Caco-2 (cell line): Measurements from ENCODE around the gene DCUN1D5. TPM values are rescaled to one million over a fixed set of nuclear protein-coding genes. Genes with fewer than 3 reads are reported as not detected.

ENCODE experiments used
- BruUV-seq: library from RNA; stranded (reverse); fragments of 400-500 nt; replicated peaks from 2 replicates; lab custom pipeline; 2021; lab: Mats Ljungman, UMichigan
- CTCF ChIA-PET: fragments of 300-600 bp; sonication (Branson Sonifier 250); formaldehyde crosslinking; loops from one replicate; lab custom pipeline; 2022; ENCODE audit warnings: antibody characterized with exemption; lab: Charles Lee
- POLR2A ChIA-PET: fragments of 300-600 bp; sonication (Branson Sonifier 250); formaldehyde crosslinking; loops from one replicate; lab custom pipeline; 2022; ENCODE audit warnings: antibody characterized with exemption; lab: Charles Lee
- DNase-seq, 2 experiments: peaks; one replicate each; pipeline versions ENCODE4 v3.0.0 to v3.0.0-alpha.2; 2020 to 2022
- H3K27me3 ChIP-seq: replicated peaks from 2 replicates; pipeline ENCODE4 v1.6.0; 2011; ENCODE audit warnings: low read length; ENCODE audit not compliant: control insufficient read depth, insufficient read depth
- H3K36me3 ChIP-seq: 2 replicates; pipeline ENCODE4 v1.5.1; 2011; ENCODE audit warnings: low read length; ENCODE audit not compliant: control insufficient read depth, insufficient read depth
- H3K4me1 ChIP-seq: fragments of 250-450 bp; sonication (Bioruptor Pico); 2 replicates; pipeline ENCODE4 v1.5.1; 2020; ENCODE audit warnings: mild to moderate bottlenecking
- H3K4me3 ChIP-seq: 2 replicates; pipeline ENCODE4 v1.5.1; 2011; ENCODE audit warnings: low read depth, mild to moderate bottlenecking, control low read depth, low read length
- H3K9me3 ChIP-seq: fragments of 250-450 bp; sonication (Bioruptor Pico); 2 replicates; pipeline ENCODE4 v1.5.1; 2020; ENCODE audit warnings: mild to moderate bottlenecking, moderate library complexity
- H3K27ac Mint-ChIP-seq: one replicate; pipeline ENCODE4 v1.8.0; 2022; ENCODE audit warnings: mixed read lengths; ENCODE audit not compliant: unreplicated experiment
- H3K27me3 Mint-ChIP-seq: one replicate; pipeline ENCODE4 v1.8.0; 2022; ENCODE audit warnings: mixed read lengths; ENCODE audit not compliant: insufficient read depth, unreplicated experiment
- H3K36me3 Mint-ChIP-seq: one replicate; pipeline ENCODE4 v1.8.0; 2022; ENCODE audit warnings: mild to moderate bottlenecking, mixed read lengths; ENCODE audit not compliant: insufficient read depth, unreplicated experiment
- H3K4me1 Mint-ChIP-seq: one replicate; pipeline ENCODE4 v1.8.0; 2022; ENCODE audit warnings: low read depth, mixed read lengths; ENCODE audit not compliant: unreplicated experiment
- H3K4me3 Mint-ChIP-seq: one replicate; pipeline ENCODE4 v1.8.0; 2022; ENCODE audit warnings: mild to moderate bottlenecking, moderate library complexity, mixed read lengths; ENCODE audit not compliant: unreplicated experiment
- H3K9me3 Mint-ChIP-seq: one replicate; pipeline ENCODE4 v1.8.0; 2022; ENCODE audit warnings: mixed read lengths; ENCODE audit not compliant: unreplicated experiment
- CTCF ChIP-seq, 2 experiments: fragments of 200-600 bp in 1 of 2; IDR thresholded peaks; 1 replicate in 1 of 2; 2 replicates in 1 of 2; pipeline versions ENCODE4 v1.5.1 to v1.8.0; 2011 to 2022; ENCODE audit warnings: antibody characterized with exemption in 1 of 2, control low read depth in 1 of 2, inconsistent platforms in 1 of 2, low read depth in 1 of 2, low read length in 1 of 2, mild to moderate bottlenecking in 1 of 2, moderate library complexity in 1 of 2; ENCODE audit not compliant: insufficient read depth in 1 of 2, severe bottlenecking in 1 of 2, unreplicated experiment in 1 of 2
- intact Hi-C: fragments of 100-400 bp; cut with micrococcal nuclease; formaldehyde crosslinking; loops from one replicate; pipeline ENCODE4 v1.10.0; 2022; ENCODE audit not compliant: unreplicated experiment
- total RNA-seq: library from RNA; stranded (reverse); gene quantifications from 2 replicates; pipeline ENCODE4 v1.2.3, GENCODE V29; 2022

The DCUN1D5 gene
- total RNA-seq, 1 experiment from 2014 or later = 95.1 TPM

- POLR2A ChIA-PET = no interaction called here
- H3K9me3 ChIP-seq = no peaks in the 10 kb centered on the region
- Mint-ChIP-seq H3K9me3 (no peaks in the 10 kb centered on the region), H3K36me3 (no peaks in the 10 kb centered on the region), H3K4me1 (no peaks in the 10 kb centered on the region), H3K27me3 (peaks cover 9% of the 10 kb centered on the region), H3K27ac (no peak overlapping the region), H3K4me3 (no peak overlapping the region)
- DNase-seq = no peak
- BruUV-seq = no TSS peak
- H3K27me3 ChIP-seq = no peaks in the 10 kb centered on the region
- no peak for TF ChIP-seq CTCF (IDR thresholded peaks at IDR 0.05; ENCODE audit: insufficient read depth in 1 of 2, low read depth in 1 of 2, low read length in 1 of 2, severe bottlenecking in 1 of 2, unreplicated experiment in 1 of 2)
- no peaks in the 10 kb centered on the region for H3K4me1 ChIP-seq
- H3K4me3 ChIP-seq = no peak overlapping the region
- no peaks in the 10 kb centered on the region for H3K36me3 ChIP-seq
- intact Hi-C loops = no loop called here
- CTCF ChIA-PET = no interaction called here
These were observed 47.9 kb downstream of the DCUN1D5 start for GRCh38 chr11:103043826-103044678.

GRCh38 chr11:103042161-103042560, 49.8 kb downstream of the DCUN1D5 start:
- Mint-ChIP-seq H3K4me1 (no peaks in the 10 kb centered on the region), H3K36me3 (no peaks in the 10 kb centered on the region), H3K27ac (no peak overlapping the region), H3K27me3 (peaks cover 9% of the 10 kb centered on the region), H3K9me3 (no peaks in the 10 kb centered on the region), H3K4me3 (no peak overlapping the region)
- no peaks in the 10 kb centered on the region for H3K36me3 ChIP-seq
- no peaks in the 10 kb centered on the region for H3K4me1 ChIP-seq
- ChIA-PET CTCF (no interaction called here), POLR2A (no interaction called here)
- no peak for TF ChIP-seq CTCF (IDR thresholded peaks at IDR 0.05; ENCODE audit: insufficient read depth in 1 of 2, low read depth in 1 of 2, low read length in 1 of 2, severe bottlenecking in 1 of 2, unreplicated experiment in 1 of 2)
- H3K9me3 ChIP-seq = no peaks in the 10 kb centered on the region
- no TSS peak for BruUV-seq
- DNase-seq = no peak
- intact Hi-C loops = no loop called here
- no peaks in the 10 kb centered on the region for H3K27me3 ChIP-seq
- H3K4me3 ChIP-seq = no peak overlapping the region

DNA sequence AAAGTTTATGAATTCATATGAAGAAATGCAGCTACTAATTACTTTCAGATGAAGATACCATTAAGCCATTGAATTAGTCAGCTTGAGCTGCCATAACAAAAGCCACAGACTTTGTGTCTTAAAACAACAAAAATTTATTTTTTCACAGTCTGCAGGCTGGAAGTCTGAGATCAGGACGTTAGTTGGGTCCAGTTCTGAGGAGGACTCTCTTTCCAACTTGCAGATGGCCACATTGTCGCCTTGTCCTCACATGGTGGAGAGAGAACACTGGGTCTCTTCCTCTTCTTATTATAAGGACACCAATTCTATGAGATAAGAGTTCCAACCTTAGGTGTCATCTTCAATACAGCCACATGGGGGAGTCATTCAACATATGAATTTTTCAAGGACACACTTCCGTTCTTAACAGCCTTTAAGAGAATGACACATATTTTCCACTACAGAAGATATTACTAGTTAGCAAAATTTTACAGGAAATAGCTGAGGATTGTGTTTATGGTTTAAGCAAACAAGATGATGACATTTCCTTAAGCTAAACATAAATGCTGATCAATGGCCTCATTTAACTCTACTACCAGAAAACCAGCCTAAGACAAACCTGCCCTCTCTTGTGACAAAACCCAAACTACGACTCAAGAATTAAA, 56.0 kb downstream of the DCUN1D5 start:
- no peaks in the 10 kb centered on the region for H3K36me3 Mint-ChIP-seq
- intact Hi-C loops = loop anchor here (1.0 to 10.0 kb wide), 2 partner anchors 19 to 569 kb away; no protein-coding TSS in a partner anchor
- ChIA-PET POLR2A (no interaction called here), CTCF (no interaction called here)
- no peaks in the 10 kb centered on the region for H3K36me3 ChIP-seq
- H3K4me1 Mint-ChIP-seq = no peaks in the 10 kb centered on the region
- H3K27ac Mint-ChIP-seq = no peak overlapping the region
- no peaks in the 10 kb centered on the region for H3K9me3 ChIP-seq
- no peaks in the 10 kb centered on the region for H3K27me3 ChIP-seq
- H3K27me3 Mint-ChIP-seq = peaks cover 3% of the 10 kb centered on the region
- no peaks in the 10 kb centered on the region for H3K9me3 Mint-ChIP-seq
- peak; percentile 78 to 85 for TF ChIP-seq CTCF (IDR thresholded peaks at IDR 0.05; ENCODE audit: insufficient read depth in 1 of 2, low read depth in 1 of 2, low read length in 1 of 2, severe bottlenecking in 1 of 2, unreplicated experiment in 1 of 2)
- H3K4me3 Mint-ChIP-seq = no peak overlapping the region
- DNase-seq = peak; percentile 52 to 75
- no peaks in the 10 kb centered on the region for H3K4me1 ChIP-seq
- H3K4me3 ChIP-seq = no peak overlapping the region
- BruUV-seq = no TSS peak
